Mesodermal cell (in vitro differentiated cells): Measurements from ENCODE around the gene ARHGEF28.

ENCODE experiments used
- H3K27ac ChIP-seq: 2 replicates; pipeline ENCODE4 v1.7.0; 2013; ENCODE audit warnings: mild to moderate bottlenecking, low read depth, low read length, moderate library complexity; ENCODE audit not compliant: severe bottlenecking
- H3K36me3 ChIP-seq: 2 replicates; pipeline ENCODE4 v1.7.1; 2013; ENCODE audit warnings: mild to moderate bottlenecking, low read length, moderate library complexity; ENCODE audit not compliant: control insufficient read depth, insufficient read depth
- H3K4me1 ChIP-seq: one replicate; pipeline ENCODE4 v1.7.1; 2013; ENCODE audit warnings: mild to moderate bottlenecking, low read length; ENCODE audit not compliant: insufficient read depth, control insufficient read depth, poor library complexity, severe bottlenecking
- H3K4me3 ChIP-seq: 2 replicates; pipeline ENCODE4 v1.7.0; 2013; ENCODE audit warnings: low read length, control low read depth, mild to moderate bottlenecking; ENCODE audit not compliant: insufficient read depth, poor library complexity, severe bottlenecking; ENCODE audit errors: extremely low read depth
- H3K9me3 ChIP-seq: 2 replicates; pipeline ENCODE4 v1.7.1; 2013; ENCODE audit warnings: mild to moderate bottlenecking, low read length, moderate library complexity; ENCODE audit not compliant: control insufficient read depth
- WGBS, 2 experiments: methylation state at CpG; one replicate each; pipeline ENCODE4 v1.1.5; 2013; ENCODE audit warnings: missing lambda C conversion rate in 2 of 2; ENCODE audit not compliant: insufficient coverage in 2 of 2; 5-methylcytosine and 5-hydroxymethylcytosine counted together

ARHGEF28 gene

GRCh38 chr5:73821003-73821402, 195.0 kb downstream of the ARHGEF28 start:
- H3K4me1 ChIP-seq: peaks cover 8% of the 10 kb centered on the region
- H3K9me3 ChIP-seq: no peaks in the 10 kb centered on the region
- H3K36me3 ChIP-seq: no peaks in the 10 kb centered on the region
- no peak overlapping the region for H3K27ac ChIP-seq
- WGBS, 2 experiments: 85 to 92% methylated on average over 3 of the region's 4 CpGs
- no peak overlapping the region for H3K4me3 ChIP-seq

- peaks cover 8% of the 10 kb centered on the region for H3K4me1 ChIP-seq
- WGBS, 2 experiments: 77 to 100% methylated on average over 1 to 2 of the region's 2 CpGs
- no peak overlapping the region for H3K27ac ChIP-seq
These were observed 196.4 kb downstream of the ARHGEF28 start for GRCh38 chr5:73822278-73822988.

GRCh38 chr5:73822989-73823339, 197.0 kb downstream of the ARHGEF28 start:
- WGBS, 2 experiments: 50% methylated on average over 2 of the region's 4 CpGs; no CpG with 5 or more reads in 1 of the 2 experiments
- Histone ChIP-seq H3K4me3 (no peak overlapping the region), H3K27ac (no peak overlapping the region), H3K36me3 (no peaks in the 10 kb centered on the region), H3K9me3 (no peaks in the 10 kb centered on the region), H3K4me1 (peaks cover 8% of the 10 kb centered on the region)

More at GRCh38 chr5:73822278-73822988, 196.4 kb downstream of the ARHGEF28 start:
- H3K9me3 ChIP-seq: no peaks in the 10 kb centered on the region
- H3K4me3 ChIP-seq: no peak overlapping the region
- H3K36me3 ChIP-seq: no peaks in the 10 kb centered on the region

GRCh38 chr5:73823508-73823925, 197.5 kb downstream of the ARHGEF28 start:
- no CpG with 5 or more reads among the region's 1 CpG for WGBS, 2 experiments
- Histone ChIP-seq H3K4me3 (no peak overlapping the region), H3K36me3 (no peaks in the 10 kb centered on the region), H3K9me3 (no peaks in the 10 kb centered on the region), H3K27ac (no peak overlapping the region), H3K4me1 (peaks cover 8% of the 10 kb centered on the region)

GRCh38 chr5:73825199-73825598, 199.2 kb downstream of the ARHGEF28 start:
- 93 to 96% methylated on average over 7 of the region's 7 CpGs for WGBS, 2 experiments
- Histone ChIP-seq H3K4me3 (no peak overlapping the region), H3K27ac (no peak overlapping the region), H3K4me1 (peaks cover 8% of the 10 kb centered on the region), H3K9me3 (no peaks in the 10 kb centered on the region), H3K36me3 (no peaks in the 10 kb centered on the region)

- no peak overlapping the region for H3K27ac ChIP-seq
- H3K4me1 ChIP-seq: peaks cover 8% of the 10 kb centered on the region
- no peaks in the 10 kb centered on the region for H3K9me3 ChIP-seq
- no peaks in the 10 kb centered on the region for H3K36me3 ChIP-seq
- no peak overlapping the region for H3K4me3 ChIP-seq
These were observed 199.7 kb downstream of the ARHGEF28 start for GRCh38 chr5:73825736-73826135.

GRCh38 chr5:73826301-73827105, 200.5 kb downstream of the ARHGEF28 start:
- Histone ChIP-seq H3K36me3 (no peaks in the 10 kb centered on the region), H3K4me1 (peaks cover 8% of the 10 kb centered on the region), H3K4me3 (no peak overlapping the region), H3K9me3 (no peaks in the 10 kb centered on the region), H3K27ac (no peak overlapping the region)
- 83 to 87% methylated on average over 3 of the region's 7 CpGs for WGBS, 2 experiments

- H3K4me1 ChIP-seq: peaks cover 7% of the 10 kb centered on the region
- no CpG with 5 or more reads among the region's 1 CpG for WGBS, 2 experiments
These were observed 201.1 kb downstream of the ARHGEF28 start for GRCh38 chr5:73827106-73827450.

GRCh38 chr5:73828465-73828864, 202.5 kb downstream of the ARHGEF28 start:
- Histone ChIP-seq H3K9me3 (no peaks in the 10 kb centered on the region), H3K36me3 (no peaks in the 10 kb centered on the region), H3K4me1 (no peaks in the 10 kb centered on the region), H3K4me3 (no peak overlapping the region), H3K27ac (no peak overlapping the region)
- WGBS, 2 experiments: 93 to 96% methylated on average over 2 to 3 of the region's 3 CpGs

More at GRCh38 chr5:73827106-73827450, 201.1 kb downstream of the ARHGEF28 start:
- Histone ChIP-seq H3K27ac (no peak overlapping the region), H3K36me3 (no peaks in the 10 kb centered on the region), H3K4me3 (no peak overlapping the region), H3K9me3 (no peaks in the 10 kb centered on the region)

GRCh38 chr5:73830646-73831045, 204.7 kb downstream of the ARHGEF28 start:
- no peaks in the 10 kb centered on the region for H3K4me1 ChIP-seq
- WGBS, 2 experiments: no CpG with 5 or more reads among the region's 1 CpG
- H3K9me3 ChIP-seq: no peaks in the 10 kb centered on the region
- H3K27ac ChIP-seq: no peak overlapping the region
- H3K4me3 ChIP-seq: no peak overlapping the region
- H3K36me3 ChIP-seq: no peaks in the 10 kb centered on the region

GRCh38 chr5:73831066-73831465, 205.1 kb downstream of the ARHGEF28 start:
- WGBS, 2 experiments: 93 to 100% methylated on average over 2 of the region's 3 CpGs
- Histone ChIP-seq H3K9me3 (no peaks in the 10 kb centered on the region), H3K36me3 (no peaks in the 10 kb centered on the region), H3K4me1 (no peaks in the 10 kb centered on the region), H3K4me3 (no peak overlapping the region), H3K27ac (no peak overlapping the region)
